ENCODE results near the gene VPS37D. TPM values are rescaled to one million over a fixed set of nuclear protein-coding genes. Genes with fewer than 3 reads are reported as not detected.
A peak's percentile ranks its signal among the peaks of the same experiment; 100 is the strongest.
"Not testable (repeated sequence)": the region's sequence is repeated elsewhere in the genome, so short reads cannot be mapped to it uniquely, and the experiment has no call there.

Gene VPS37D
- total RNA-seq, 2 donors from 2014 or later: 1.6 to 2.2 TPM

DNA sequence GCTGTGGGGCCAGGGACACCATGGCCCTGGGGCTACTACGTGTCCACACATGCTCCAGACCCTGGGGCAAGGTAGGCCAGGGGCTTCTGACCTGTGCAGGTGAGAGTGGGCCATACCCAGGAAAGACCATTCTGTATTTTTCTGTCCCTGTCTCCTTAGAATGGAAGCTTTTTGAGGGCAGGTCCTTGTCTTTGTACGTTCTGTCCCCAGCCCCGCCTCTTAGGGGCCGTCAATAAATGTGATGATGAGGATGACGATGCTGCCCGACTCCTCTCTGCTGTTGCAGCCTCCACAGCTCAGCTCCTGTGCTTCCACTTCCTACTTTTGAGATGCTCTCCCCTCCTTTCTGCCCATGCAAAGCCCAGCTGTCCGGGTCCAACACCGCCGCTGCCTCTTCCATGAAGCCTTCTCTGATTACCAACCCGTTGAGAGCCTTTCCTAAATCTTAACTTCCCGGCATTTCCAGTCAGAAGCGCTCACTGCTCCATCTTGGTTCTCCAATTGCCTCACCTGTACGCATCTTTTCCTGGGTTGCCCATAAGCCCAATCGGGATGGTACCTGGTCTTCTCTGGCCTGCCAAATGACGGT lies 4.3 kb downstream of the VPS37D start:
- H3K4me1 ChIP-seq: peaks cover 0 to 13% of the 10 kb centered on the region in 2 donors
- no peaks in the 10 kb centered on the region for H3K27me3 ChIP-seq
- TF ChIP-seq, protein P1, sequence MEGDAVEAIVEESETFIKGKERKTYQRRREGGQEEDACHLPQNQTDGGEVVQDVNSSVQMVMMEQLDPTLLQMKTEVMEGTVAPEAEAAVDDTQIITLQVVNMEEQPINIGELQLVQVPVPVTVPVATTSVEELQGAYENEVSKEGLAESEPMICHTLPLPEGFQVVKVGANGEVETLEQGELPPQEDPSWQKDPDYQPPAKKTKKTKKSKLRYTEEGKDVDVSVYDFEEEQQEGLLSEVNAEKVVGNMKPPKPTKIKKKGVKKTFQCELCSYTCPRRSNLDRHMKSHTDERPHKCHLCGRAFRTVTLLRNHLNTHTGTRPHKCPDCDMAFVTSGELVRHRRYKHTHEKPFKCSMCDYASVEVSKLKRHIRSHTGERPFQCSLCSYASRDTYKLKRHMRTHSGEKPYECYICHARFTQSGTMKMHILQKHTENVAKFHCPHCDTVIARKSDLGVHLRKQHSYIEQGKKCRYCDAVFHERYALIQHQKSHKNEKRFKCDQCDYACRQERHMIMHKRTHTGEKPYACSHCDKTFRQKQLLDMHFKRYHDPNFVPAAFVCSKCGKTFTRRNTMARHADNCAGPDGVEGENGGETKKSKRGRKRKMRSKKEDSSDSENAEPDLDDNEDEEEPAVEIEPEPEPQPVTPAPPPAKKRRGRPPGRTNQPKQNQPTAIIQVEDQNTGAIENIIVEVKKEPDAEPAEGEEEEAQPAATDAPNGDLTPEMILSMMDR (IDR thresholded peaks at IDR 0.05): no peak
- H3K9me3 ChIP-seq: no peaks in the 10 kb centered on the region
- H3K4me3 ChIP-seq: no peak overlapping the region
- DNase-seq (ENCODE audit: low spot score): no peak
- no peaks in the 10 kb centered on the region for H3K36me3 ChIP-seq
- no peak overlapping the region for H3K27ac ChIP-seq

DNA sequence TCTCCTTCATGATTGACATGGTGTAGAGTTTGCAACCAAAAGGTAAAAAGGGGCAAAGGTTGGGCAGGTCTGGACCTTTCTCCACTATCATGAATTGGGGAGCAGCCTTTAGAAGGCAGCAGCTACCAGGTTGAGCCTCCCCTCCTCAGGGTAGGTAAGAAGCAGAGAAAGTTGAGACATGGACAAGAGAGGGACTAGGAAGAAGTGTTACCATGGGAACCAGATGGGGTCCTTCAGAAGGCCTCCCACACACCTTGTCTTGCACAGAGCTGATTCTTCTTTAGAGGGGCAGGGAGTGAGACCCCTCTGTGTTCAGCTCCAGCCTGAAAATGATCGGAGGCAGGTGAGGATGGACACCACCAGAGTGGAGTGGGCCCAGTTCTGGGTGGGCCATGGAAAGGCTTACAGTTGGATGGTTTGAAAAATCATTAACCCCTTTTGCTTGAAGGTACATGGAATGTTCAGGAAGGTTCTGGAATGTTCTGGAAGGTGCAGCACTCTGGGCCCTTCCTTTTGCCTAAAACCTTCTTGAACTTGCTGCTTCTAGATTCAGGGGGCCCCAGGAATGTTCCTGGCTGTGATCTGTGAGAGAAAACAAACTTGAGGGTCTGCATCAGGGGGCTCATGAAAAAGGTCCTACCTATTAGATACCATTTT lies 7.0 kb downstream of the VPS37D start:
- no peak for DNase-seq (ENCODE audit: low spot score)
- TF ChIP-seq, protein P1 (IDR thresholded peaks at IDR 0.05): no peak
- Histone ChIP-seq H3K36me3 (peaks cover 6% of the 10 kb centered on the region), H3K9me3 (no peaks in the 10 kb centered on the region), H3K27ac (no peak overlapping the region), H3K27me3 (no peaks in the 10 kb centered on the region), H3K4me1 (peaks cover 0 to 10% of the 10 kb centered on the region in 2 donors), H3K4me3 (no peak overlapping the region)

DNA sequence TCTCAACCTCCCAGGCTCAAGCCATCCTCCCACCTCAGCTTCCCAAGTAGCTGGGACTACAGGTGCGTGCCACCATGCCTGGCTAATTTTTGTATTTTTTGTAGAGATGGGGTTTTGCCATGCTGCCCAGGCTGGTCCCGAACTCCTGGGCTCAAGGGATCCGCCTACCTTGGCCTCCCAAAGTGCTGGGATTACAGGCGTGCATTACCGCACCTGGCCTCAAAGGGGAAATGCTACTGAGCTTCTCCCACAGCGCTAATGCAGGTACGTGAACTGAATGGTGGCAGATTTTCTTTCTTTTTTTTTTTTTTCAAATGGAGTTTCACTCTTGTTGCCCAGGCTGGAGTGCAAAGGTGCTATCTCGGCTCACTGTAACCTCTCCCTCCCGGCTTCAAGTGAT lies 8.4 kb downstream of the VPS37D start:
- H3K9me3 ChIP-seq; H3K36me3 ChIP-seq; H3K27me3 ChIP-seq; H3K27ac ChIP-seq; DNase-seq (ENCODE audit: low spot score); H3K4me3 ChIP-seq: not testable (repeated sequence)
- H3K4me1 ChIP-seq: peaks cover 0 to 23% of the 10 kb centered on the region in 2 donors

DNA sequence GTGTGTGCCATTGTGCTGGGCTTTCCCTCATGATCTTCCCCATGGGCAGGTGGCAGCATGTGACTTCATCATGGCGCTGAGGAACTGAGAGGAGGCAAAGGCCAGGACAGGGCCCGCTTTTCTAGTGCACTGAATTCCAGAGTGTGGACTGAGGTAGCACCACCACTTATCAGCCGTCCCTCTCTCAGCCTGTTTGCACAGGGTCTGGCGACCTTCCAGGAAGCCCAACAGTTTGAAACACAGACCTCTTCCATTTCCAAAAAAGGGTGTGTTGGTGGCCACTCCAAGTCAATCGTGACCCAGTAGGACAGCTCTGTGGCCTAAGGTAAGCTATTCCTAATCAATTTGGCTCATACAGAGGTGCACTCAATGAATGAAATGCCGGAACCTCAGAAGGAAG lies 11.2 kb downstream of the VPS37D start:
- no peak for DNase-seq (ENCODE audit: low spot score)
- no peak overlapping the region for H3K4me3 ChIP-seq
- TF ChIP-seq, protein P1 (IDR thresholded peaks at IDR 0.05): no peak
- peaks cover 6% of the 10 kb centered on the region for H3K36me3 ChIP-seq
- H3K27ac ChIP-seq: peak overlapping the region in 1 of 2 donors; percentile 42
- peaks cover 0 to 40% of the 10 kb centered on the region in 2 donors for H3K4me1 ChIP-seq
- H3K9me3 ChIP-seq: no peaks in the 10 kb centered on the region
- H3K27me3 ChIP-seq: no peaks in the 10 kb centered on the region

DNA sequence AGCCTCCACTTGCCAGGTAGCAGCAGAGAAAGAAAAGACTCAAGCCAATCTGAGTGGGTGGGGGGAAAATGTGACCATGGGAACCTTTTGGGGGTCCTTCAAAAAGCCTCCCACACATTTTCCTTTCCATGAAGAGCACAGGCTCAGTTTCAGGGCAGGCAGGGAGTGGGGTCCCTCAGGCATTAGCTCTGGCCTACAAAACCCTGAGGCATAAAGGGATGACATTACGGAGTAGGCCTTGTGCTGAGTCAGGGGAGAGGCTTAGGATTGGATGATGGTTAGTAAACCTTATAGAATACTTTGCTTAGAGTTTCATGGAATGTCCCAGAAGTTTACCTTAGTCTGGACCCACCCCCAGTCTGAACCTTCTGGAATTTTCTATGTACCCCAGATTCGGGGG lies 12.1 kb downstream of the VPS37D start:
- DNase-seq (ENCODE audit: low spot score): no peak
- H3K27me3 ChIP-seq: no peaks in the 10 kb centered on the region
- H3K27ac ChIP-seq: peak overlapping the region in 1 of 2 donors; percentile 42
- H3K4me1 ChIP-seq: peaks cover 0 to 47% of the 10 kb centered on the region in 2 donors
- no peak overlapping the region for H3K4me3 ChIP-seq
- TF ChIP-seq, protein P1 (IDR thresholded peaks at IDR 0.05): no peak
- H3K36me3 ChIP-seq: peaks cover 6% of the 10 kb centered on the region
- H3K9me3 ChIP-seq: no peaks in the 10 kb centered on the region

DNA sequence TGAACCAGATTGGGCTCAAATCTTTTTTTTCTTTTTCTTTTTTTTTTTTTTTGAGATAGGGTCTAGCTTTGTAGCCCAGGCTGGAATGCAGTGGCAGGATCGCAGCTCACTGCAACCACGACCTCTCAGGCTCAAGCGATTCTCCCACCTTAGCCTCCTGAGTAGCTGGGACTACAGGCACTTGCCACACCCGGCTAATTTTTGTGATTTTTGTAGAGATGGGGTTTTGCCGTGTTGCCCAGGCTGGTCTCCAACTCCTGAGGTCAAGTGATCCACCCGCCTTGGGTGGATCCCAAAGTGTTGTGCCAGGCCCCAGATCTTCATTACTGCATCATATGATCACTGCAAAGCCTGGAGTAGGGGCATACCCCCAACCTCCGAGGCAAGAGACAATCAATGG lies 12.9 kb downstream of the VPS37D start:
- no peak for DNase-seq (ENCODE audit: low spot score)
- Histone ChIP-seq H3K4me1 (peaks cover 0 to 47% of the 10 kb centered on the region in 2 donors), H3K27me3 (no peaks in the 10 kb centered on the region), H3K36me3 (peaks cover 6% of the 10 kb centered on the region), H3K9me3 (no peaks in the 10 kb centered on the region), H3K27ac (no peak overlapping the region), H3K4me3 (no peak overlapping the region)
- TF ChIP-seq, protein P1 (IDR thresholded peaks at IDR 0.05): no peak
